Activated CD8-positive, alpha-beta memory T cell treated with anti-CD3 and anti-CD28 coated beads for 36 hours (primary cell): ENCODE results near the gene C19orf44. TPM values are rescaled to one million over a fixed set of nuclear protein-coding genes. Genes with fewer than 3 reads are reported as not detected.
"Not testable (repeated sequence)": the region's sequence is repeated elsewhere in the genome, so short reads cannot be mapped to it uniquely, and the experiment has no call there.

Experiments
- CTCF ChIA-PET: fragments of 350-600 bp; sonication (Branson Sonifier 250); formaldehyde crosslinking; loops from one replicate; lab custom pipeline; 2021; ENCODE audit warnings: antibody characterized with exemption; lab: Charles Lee
- POLR2A ChIA-PET: fragments of 350-600 bp; sonication (Branson Sonifier 250); formaldehyde crosslinking; loops from one replicate; lab custom pipeline; 2021; ENCODE audit warnings: antibody characterized with exemption; lab: Charles Lee
- total RNA-seq, 2 experiments: library from RNA; stranded (reverse); gene quantifications; one replicate each; pipeline ENCODE4 v1.2.3, GENCODE V29; 2021

The C19orf44 gene
- total RNA-seq, 2 experiments from 2014 or later = 5.1 to 5.5 TPM

- POLR2A ChIA-PET = no interaction called here
- CTCF ChIA-PET = no interaction called here
Observed at GRCh38 chr19:16465239-16465638, 31.0 kb upstream of the C19orf44 start.

GRCh38 chr19:16466802-16467427 lies 29.3 kb upstream of the C19orf44 start:
- CTCF ChIA-PET, POLR2A ChIA-PET: not testable (repeated sequence)

GRCh38 chr19:16467581-16467980 lies 28.6 kb upstream of the C19orf44 start:
- POLR2A ChIA-PET = no interaction called here

GRCh38 chr19:16470541-16470910 lies 25.7 kb upstream of the C19orf44 start:
- ChIA-PET CTCF (interaction anchor here (1.4 kb wide), 1 partner anchor 16 kb away, joined by 3 read pairs; no protein-coding TSS in a partner anchor), POLR2A (no interaction called here)

More at GRCh38 chr19:16467581-16467980, 28.6 kb upstream of the C19orf44 start:
- CTCF ChIA-PET = no interaction called here

GRCh38 chr19:16470911-16471811 lies 25.0 kb upstream of the C19orf44 start:
- CTCF ChIA-PET = interaction anchor here (0.6 to 1.4 kb wide), 2 partner anchors 17 to 1267 kb away, joined by 3 to 4 read pairs; no protein-coding TSS in a partner anchor
- POLR2A ChIA-PET = interaction anchor here (0.7 kb wide), 1 partner anchor 73 kb away, joined by 5 read pairs; no protein-coding TSS in a partner anchor

GRCh38 chr19:16472559-16472899 lies 23.7 kb upstream of the C19orf44 start:
- CTCF ChIA-PET = interaction anchor here (0.7 kb wide), 1 partner anchor 31 kb away, joined by 3 read pairs; no protein-coding TSS in a partner anchor
- POLR2A ChIA-PET = not testable (repeated sequence)

- ChIA-PET POLR2A (no interaction called here), CTCF (no interaction called here)
Observed at GRCh38 chr19:16472992-16473391, 23.2 kb upstream of the C19orf44 start.

GRCh38 chr19:16473875-16474392 lies 22.3 kb upstream of the C19orf44 start:
- POLR2A ChIA-PET = no interaction called here
- CTCF ChIA-PET = no interaction called here

- ChIA-PET CTCF (no interaction called here), POLR2A (no interaction called here)
Observed at GRCh38 chr19:16476401-16476800, 19.8 kb upstream of the C19orf44 start.

GRCh38 chr19:16477311-16477710 lies 18.9 kb upstream of the C19orf44 start:
- CTCF ChIA-PET = no interaction called here
- POLR2A ChIA-PET = no interaction called here

GRCh38 chr19:16482745-16483144 lies 13.4 kb upstream of the C19orf44 start:
- CTCF ChIA-PET = no interaction called here

GRCh38 chr19:16486476-16486875 lies 9.7 kb upstream of the C19orf44 start:
- POLR2A ChIA-PET, CTCF ChIA-PET: not testable (repeated sequence)

More at GRCh38 chr19:16482745-16483144, 13.4 kb upstream of the C19orf44 start:
- POLR2A ChIA-PET = no interaction called here

GRCh38 chr19:16496613-16496983 lies 404 bp downstream of the C19orf44 start:
- CTCF ChIA-PET = interaction anchor here (0.5 to 1.5 kb wide), 3 partner anchors 9 to 717 kb away, joined by 3 read pairs; partner anchors contain the start of gene CHERP
- POLR2A ChIA-PET = interaction anchor here (0.6 to 1.2 kb wide), 4 partner anchors 53 to 1595 kb away, joined by 3 to 6 read pairs (median 4); partner anchors contain the start of gene MED26

GRCh38 chr19:16497042-16497441 lies 848 bp downstream of the C19orf44 start:
- ChIA-PET POLR2A (no interaction called here), CTCF (interaction anchor here (1.2 kb wide), 1 partner anchor 9 kb away, joined by 3 read pairs; no protein-coding TSS in a partner anchor)

GRCh38 chr19:16497837-16498236 lies 1.6 kb downstream of the C19orf44 start:
- ChIA-PET POLR2A (no interaction called here), CTCF (no interaction called here)

- POLR2A ChIA-PET = no interaction called here
- CTCF ChIA-PET = no interaction called here
Observed at GRCh38 chr19:16504271-16504670, 8.1 kb downstream of the C19orf44 start.

GRCh38 chr19:16506161-16506560 lies 10.0 kb downstream of the C19orf44 start:
- CTCF ChIA-PET, POLR2A ChIA-PET: not testable (repeated sequence)

GRCh38 chr19:16506961-16507360 lies 10.8 kb downstream of the C19orf44 start:
- CTCF ChIA-PET = no interaction called here
- POLR2A ChIA-PET = no interaction called here

- CTCF ChIA-PET = no interaction called here
Observed at GRCh38 chr19:16508546-16508945, 12.4 kb downstream of the C19orf44 start.

More at GRCh38 chr19:16508546-16508945, 12.4 kb downstream of the C19orf44 start:
- POLR2A ChIA-PET = no interaction called here
